ENCODE measurements around the gene ZNF385D. TPM values are rescaled to one million over a fixed set of nuclear protein-coding genes. Genes with fewer than 3 reads are reported as not detected.

Gene ZNF385D
- total and polyA plus RNA-seq, 2 of the 13 experiments (the other 11 are each of a cell fraction or from before 2014, with no cell fraction given): not detected

- CTCF ChIA-PET (ENCODE audit: low intra/inter-chr PET ratio, low total read pairs): no interaction called here
- no peaks in the 10 kb centered on the region for H3K4me1 ChIP-seq (ENCODE audit: insufficient read depth, low read length)
- H3K27ac ChIP-seq (ENCODE audit: extremely low read length, insufficient read depth, low read length): no peak overlapping the region
- DNase-seq (ENCODE audit: low spot score) (no peak), ATAC-seq (no peak), FAIRE-seq (no peak)
- BruUV-seq (replicated peaks): no TSS peak
- in situ Hi-C loops (cut with HindIII; ENCODE audit: extremely low pct_ligation_motif_present, low pct_unique_long_range_greater_than_20kb): no loop called here
- no peaks in the 10 kb centered on the region for H3K36me3 ChIP-seq (replicated peaks in 1 of 2; ENCODE audit: control insufficient read depth in 1 of 2, insufficient read depth in 2 of 2, low read length in 2 of 2)
- H3K27me3 ChIP-seq (ENCODE audit: control insufficient read depth in 1 of 2, insufficient read depth in 2 of 2, low read length in 2 of 2): no peaks in the 10 kb centered on the region
- POLR2A ChIA-PET: no interaction called here
- TF ChIP-seq PRDM10 (CRISPR knock-in tag; IDR thresholded peaks at IDR 0.05; ENCODE audit: low read depth) (no peak), FOXO4 (CRISPR knock-in tag; conservative IDR thresholded peaks at IDR 0.05) (no peak), SIN3B (IDR thresholded peaks at IDR 0.05; ENCODE audit: low read length) (no peak), RCOR2 (CRISPR knock-in tag; IDR thresholded peaks at IDR 0.05) (no peak), ZNF878 (CRISPR knock-in tag; IDR thresholded peaks at IDR 0.05) (no peak), ZNF558 (CRISPR knock-in tag; IDR thresholded peaks at IDR 0.05; ENCODE audit: borderline replicate concordance) (no peak), MYC (CRISPR knock-in tag; IDR thresholded peaks at IDR 0.05; ENCODE audit: borderline replicate concordance) (no peak), ZNF414 (CRISPR knock-in tag; IDR thresholded peaks at IDR 0.05) (no peak), TCF12 (IDR thresholded peaks at IDR 0.05) (no peak), TCF12 (CRISPR knock-in tag; IDR thresholded peaks at IDR 0.05) (no peak), GFI1 (CRISPR knock-in tag; IDR thresholded peaks at IDR 0.05; ENCODE audit: borderline replicate concordance) (no peak), ATM (IDR thresholded peaks at IDR 0.05; ENCODE audit: borderline replicate concordance) (no peak), CCAR2 (optimal IDR thresholded peaks at IDR 0.05; ENCODE audit: low read depth, low read length) (no peak)
- H4K20me1 ChIP-seq (ENCODE audit: insufficient read depth, low read length): no peaks in the 10 kb centered on the region
- H3K4me2 ChIP-seq (ENCODE audit: low read depth, low read length): no peak overlapping the region
- no peak overlapping the region for H3K4me3 ChIP-seq (replicated peaks in 1 of 3; ENCODE audit: insufficient read depth in 1 of 3, low read depth in 2 of 3, low read length in 3 of 3)
- intact Hi-C loops (cut with micrococcal nuclease; ENCODE audit: unreplicated experiment): no loop called here
- no peaks in the 10 kb centered on the region for H3K79me2 ChIP-seq (ENCODE audit: insufficient read depth, low read length)
- H3K9ac ChIP-seq (ENCODE audit: insufficient read depth, low read depth, low read length): no peak overlapping the region
- no peak overlapping the region for H2AFZ ChIP-seq (ENCODE audit: low read length)
- 9% methylated on average over 1 of the region's 1 CpG for WGBS (ENCODE audit: low lambda C conversion rate)
- H3K9me3 ChIP-seq (ENCODE audit: low read length): peaks cover 4% of the 10 kb centered on the region; the same call in 1 of the 2 replicates
Observed at GRCh38 chr3:21738283-21738682, 12.7 kb downstream of the ZNF385D start.

Data from HepG2 (cell line).